K562 treated with DMSO at 1 percent for 48 hours (cell line): Measurements from ENCODE around the gene C17orf58. TPM values are rescaled to one million over a fixed set of nuclear protein-coding genes. Genes with fewer than 3 reads are reported as not detected.

ENCODE experiments used
- total RNA-seq: library from RNA; unstranded; fragments of 300-600 nt; gene quantifications from 2 replicates; pipeline ENCODE4 v1.2.3, GENCODE V29; 2022; ENCODE audit warnings: low replicate concordance; ENCODE audit errors: extremely low read depth

The C17orf58 gene
- not detected in 2 replicates for total RNA-seq

GRCh38 chr17:67996301-67997171 is at the start of gene C17orf58:
C17orf58 (minus strand) TSS chr17:67996469; CDS start chr17:67996198, 271 bp downstream.

GRCh38 chr17:68035523-68036303 is 39.4 kb upstream of the C17orf58 start, which contains the start of gene KPNA2:
KPNA2 (plus strand) TSS chr17:68035735; CDS start chr17:68037133, 1,398 bp downstream.

Other genes starting within 250 kb of the C17orf58 start
- not detected in 2 replicates for gene BPTF, start 171.0 kb downstream of the C17orf58 start, total RNA-seq
- gene KPNA2, start 39.3 kb upstream of the C17orf58 start, total RNA-seq: not detected in 2 replicates